ENCODE measurements around the gene DCAF6.

DCAF6 gene

GRCh38 chr1:167983797-167984420 is 47.4 kb downstream of the DCAF6 start:
- no peak overlapping the region for H3K9ac ChIP-seq (ENCODE audit: insufficient read length)
- no peak overlapping the region for H3K27ac ChIP-seq
- TF ChIP-seq POLR2AphosphoS5 (IDR thresholded peaks at IDR 0.05; ENCODE audit: borderline replicate concordance, low read depth, low read length) (no peak), FOXP2 (optimal IDR thresholded peaks at IDR 0.05; ENCODE audit: control extremely low read depth, extremely low read length, insufficient read depth) (no peak), EZH2 (IDR thresholded peaks at IDR 0.05) (no peak)
- H3K4me3 ChIP-seq: no peak overlapping the region
- no peaks in the 10 kb centered on the region for H3K9me3 ChIP-seq (ENCODE audit: low read depth, low read length)
- peaks cover 9% of the 10 kb centered on the region; the same call in 1 of the 2 replicates for H3K36me3 ChIP-seq (ENCODE audit: insufficient read depth, low read length)
- no peak for DNase-seq (ENCODE audit: low read depth, low spot score)

- peaks cover 9% of the 10 kb centered on the region; the same call in 1 of the 2 replicates for H3K36me3 ChIP-seq (ENCODE audit: insufficient read depth, low read length)
- H3K27ac ChIP-seq: no peak overlapping the region
Observed at GRCh38 chr1:167984886-167985489, 48.5 kb downstream of the DCAF6 start.

GRCh38 chr1:167987174-167987573 is 50.7 kb downstream of the DCAF6 start:
- no peaks in the 10 kb centered on the region for H3K9me3 ChIP-seq (ENCODE audit: low read depth, low read length)
- H3K27ac ChIP-seq: no peak overlapping the region
- H3K9ac ChIP-seq (ENCODE audit: insufficient read length): no peak overlapping the region
- no peak for TF ChIP-seq POLR2AphosphoS5 (IDR thresholded peaks at IDR 0.05; ENCODE audit: borderline replicate concordance, low read depth, low read length)
- TF ChIP-seq FOXP2 (optimal IDR thresholded peaks at IDR 0.05; ENCODE audit: control extremely low read depth, extremely low read length, insufficient read depth): no peak
- no peak for TF ChIP-seq EZH2 (IDR thresholded peaks at IDR 0.05)
- H3K4me3 ChIP-seq: no peak overlapping the region
- DNase-seq (ENCODE audit: low read depth, low spot score): no peak
- peaks cover 10% of the 10 kb centered on the region for H3K36me3 ChIP-seq (ENCODE audit: insufficient read depth, low read length)

More at GRCh38 chr1:167984886-167985489, 48.5 kb downstream of the DCAF6 start:
- DNase-seq (ENCODE audit: low read depth, low spot score): no peak
- no peaks in the 10 kb centered on the region for H3K9me3 ChIP-seq (ENCODE audit: low read depth, low read length)
- TF ChIP-seq POLR2AphosphoS5 (IDR thresholded peaks at IDR 0.05; ENCODE audit: borderline replicate concordance, low read depth, low read length): no peak
- H3K4me3 ChIP-seq: no peak overlapping the region
- H3K9ac ChIP-seq (ENCODE audit: insufficient read length): no peak overlapping the region

- Histone ChIP-seq H3K4me3 (no peak overlapping the region), H3K36me3 (ENCODE audit: insufficient read depth, low read length) (peaks cover 11% of the 10 kb centered on the region), H3K27ac (no peak overlapping the region), H3K9ac (ENCODE audit: insufficient read length) (no peak overlapping the region), H3K9me3 (ENCODE audit: low read depth, low read length) (no peaks in the 10 kb centered on the region)
- TF ChIP-seq POLR2AphosphoS5 (IDR thresholded peaks at IDR 0.05; ENCODE audit: borderline replicate concordance, low read depth, low read length) (no peak), FOXP2 (optimal IDR thresholded peaks at IDR 0.05; ENCODE audit: control extremely low read depth, extremely low read length, insufficient read depth) (no peak), EZH2 (IDR thresholded peaks at IDR 0.05) (no peak)
- no peak for DNase-seq (ENCODE audit: low read depth, low spot score)
Observed at GRCh38 chr1:167991546-167991945, 55.1 kb downstream of the DCAF6 start.

GRCh38 chr1:167993720-167994119 is 57.2 kb downstream of the DCAF6 start:
- H3K9ac ChIP-seq (ENCODE audit: insufficient read length): no peak overlapping the region
- H3K36me3 ChIP-seq (ENCODE audit: insufficient read depth, low read length): peaks cover 11% of the 10 kb centered on the region

GRCh38 chr1:167994560-167994959 is 58.1 kb downstream of the DCAF6 start:
- Histone ChIP-seq H3K27ac (no peak overlapping the region; the same call in 1 of the 2 replicates), H3K9me3 (ENCODE audit: low read depth, low read length) (no peaks in the 10 kb centered on the region), H3K36me3 (ENCODE audit: insufficient read depth, low read length) (peaks cover 11% of the 10 kb centered on the region), H3K4me3 (no peak overlapping the region), H3K9ac (ENCODE audit: insufficient read length) (no peak overlapping the region)
- no peak for DNase-seq (ENCODE audit: low read depth, low spot score)
- TF ChIP-seq EZH2 (IDR thresholded peaks at IDR 0.05): no peak
- no peak for TF ChIP-seq POLR2AphosphoS5 (IDR thresholded peaks at IDR 0.05; ENCODE audit: borderline replicate concordance, low read depth, low read length)
- TF ChIP-seq FOXP2 (optimal IDR thresholded peaks at IDR 0.05; ENCODE audit: control extremely low read depth, extremely low read length, insufficient read depth): no peak

More at GRCh38 chr1:167993720-167994119, 57.2 kb downstream of the DCAF6 start:
- Histone ChIP-seq H3K27ac (no peak overlapping the region), H3K4me3 (no peak overlapping the region), H3K9me3 (ENCODE audit: low read depth, low read length) (no peaks in the 10 kb centered on the region)
- DNase-seq (ENCODE audit: low read depth, low spot score): no peak
- TF ChIP-seq EZH2 (IDR thresholded peaks at IDR 0.05) (no peak), FOXP2 (optimal IDR thresholded peaks at IDR 0.05; ENCODE audit: control extremely low read depth, extremely low read length, insufficient read depth) (no peak), POLR2AphosphoS5 (IDR thresholded peaks at IDR 0.05; ENCODE audit: borderline replicate concordance, low read depth, low read length) (no peak)

- H3K4me3 ChIP-seq: no peak overlapping the region
- no peak for DNase-seq (ENCODE audit: low read depth, low spot score)
Observed at GRCh38 chr1:167995038-167995437, 58.6 kb downstream of the DCAF6 start.

GRCh38 chr1:167996266-167996665 is 59.8 kb downstream of the DCAF6 start:
- H3K27ac ChIP-seq: no peak overlapping the region
- H3K36me3 ChIP-seq (ENCODE audit: insufficient read depth, low read length): peaks cover 11% of the 10 kb centered on the region
- TF ChIP-seq EZH2 (IDR thresholded peaks at IDR 0.05): no peak
- TF ChIP-seq POLR2AphosphoS5 (IDR thresholded peaks at IDR 0.05; ENCODE audit: borderline replicate concordance, low read depth, low read length): no peak
- TF ChIP-seq FOXP2 (optimal IDR thresholded peaks at IDR 0.05; ENCODE audit: control extremely low read depth, extremely low read length, insufficient read depth): no peak
- H3K4me3 ChIP-seq: no peak overlapping the region
- DNase-seq (ENCODE audit: low read depth, low spot score): no peak
- no peak overlapping the region for H3K9ac ChIP-seq (ENCODE audit: insufficient read length)
- H3K9me3 ChIP-seq (ENCODE audit: low read depth, low read length): no peaks in the 10 kb centered on the region

More at GRCh38 chr1:167995038-167995437, 58.6 kb downstream of the DCAF6 start:
- Histone ChIP-seq H3K27ac (no peak overlapping the region), H3K9me3 (ENCODE audit: low read depth, low read length) (no peaks in the 10 kb centered on the region), H3K36me3 (ENCODE audit: insufficient read depth, low read length) (peaks cover 11% of the 10 kb centered on the region), H3K9ac (ENCODE audit: insufficient read length) (no peak overlapping the region)
- TF ChIP-seq POLR2AphosphoS5 (IDR thresholded peaks at IDR 0.05; ENCODE audit: borderline replicate concordance, low read depth, low read length) (no peak), FOXP2 (optimal IDR thresholded peaks at IDR 0.05; ENCODE audit: control extremely low read depth, extremely low read length, insufficient read depth) (no peak), EZH2 (IDR thresholded peaks at IDR 0.05) (no peak)

Data from SK-N-MC (cell line).